GM23248 (cell line): Measurements from ENCODE around the gene OR10A4. TPM values are rescaled to one million over a fixed set of nuclear protein-coding genes. Genes with fewer than 3 reads are reported as not detected.

Source experiments
- DNase-seq: peaks from one replicate; pipeline ENCODE4 v3.0.0-alpha.2; 2015
- H2AFZ ChIP-seq: fragments of 200-600 bp; sonication (generic); 2 replicates; pipeline ENCODE4 v1.6.1; 2016; ENCODE audit warnings: antibody characterized with exemption
- H3F3A ChIP-seq: fragments of 200-600 bp; sonication (generic); 2 replicates; pipeline ENCODE4 v1.6.1; 2016; ENCODE audit warnings: mild to moderate bottlenecking, antibody characterized with exemption, mixed run types; ENCODE audit not compliant: insufficient read depth
- H3K27ac ChIP-seq: fragments of 200-600 bp; sonication (generic); 2 replicates; pipeline ENCODE4 v1.5.1; 2016; ENCODE audit warnings: mild to moderate bottlenecking
- H3K27me3 ChIP-seq: fragments of 200-600 bp; sonication (generic); replicated peaks from 2 replicates; pipeline ENCODE4 v1.6.1; 2016; ENCODE audit warnings: mild to moderate bottlenecking; ENCODE audit not compliant: insufficient read depth
- H3K36me3 ChIP-seq: fragments of 200-600 bp; sonication (generic); 2 replicates; pipeline ENCODE4 v1.6.1; 2016; ENCODE audit warnings: low read depth, mild to moderate bottlenecking
- H3K4me1 ChIP-seq: fragments of 200-600 bp; sonication (generic); 2 replicates; pipeline ENCODE4 v1.6.1; 2016; ENCODE audit warnings: mild to moderate bottlenecking; ENCODE audit not compliant: insufficient read depth
- H3K4me2 ChIP-seq: fragments of 200-600 bp; sonication (generic); one replicate; pipeline ENCODE4 v1.6.1; 2016; ENCODE audit warnings: mild to moderate bottlenecking; ENCODE audit not compliant: unreplicated experiment
- H3K4me3 ChIP-seq: fragments of 200-600 bp; sonication (generic); 2 replicates; pipeline ENCODE4 v1.5.1; 2016; ENCODE audit warnings: mild to moderate bottlenecking
- H3K79me2 ChIP-seq: fragments of 200-600 bp; sonication (generic); 2 replicates; pipeline ENCODE4 v1.6.1; 2016; ENCODE audit warnings: mild to moderate bottlenecking; ENCODE audit not compliant: insufficient read depth
- H3K9ac ChIP-seq: fragments of 200-600 bp; sonication (generic); 2 replicates; pipeline ENCODE4 v1.6.1; 2016; ENCODE audit warnings: mild to moderate bottlenecking
- H3K9me2 ChIP-seq: fragments of 200-600 bp; sonication (generic); 2 replicates; pipeline ENCODE4 v1.6.1; 2016; ENCODE audit warnings: mixed run types, mild to moderate bottlenecking, moderate library complexity; ENCODE audit not compliant: insufficient read depth
- H3K9me3 ChIP-seq: fragments of 200-600 bp; sonication (generic); one replicate; pipeline ENCODE4 v1.6.1; 2017; ENCODE audit warnings: low read depth
- H4K20me1 ChIP-seq: fragments of 200-600 bp; sonication (generic); 2 replicates; pipeline ENCODE4 v1.6.0; 2016; ENCODE audit not compliant: insufficient read depth
- EZH2 ChIP-seq: fragments of 200-600 bp; sonication (generic); IDR thresholded peaks from 2 replicates; pipeline ENCODE4 v1.6.1; 2018; ENCODE audit warnings: antibody characterized with exemption, mild to moderate bottlenecking; ENCODE audit not compliant: insufficient read depth, poor library complexity, severe bottlenecking
- EZH2phosphoT487 ChIP-seq: fragments of 200-600 bp; sonication (generic); IDR thresholded peaks from 2 replicates; pipeline ENCODE4 v1.6.1; 2018; ENCODE audit warnings: antibody characterized with exemption, moderate library complexity, mild to moderate bottlenecking, low read depth; ENCODE audit not compliant: insufficient read depth
- WGBS, 2 experiments: methylation state at CpG; one replicate each; pipeline ENCODE4 v1.1.6; 2015 to 2017; ENCODE audit warnings: low lambda C conversion rate in 2 of 2, low coverage in 1 of 2; ENCODE audit errors: missing lambda C conversion rate in 2 of 2; 5-methylcytosine and 5-hydroxymethylcytosine counted together
- in situ Hi-C: fragments of 300-500 bp; cut with MboI; formaldehyde crosslinking; loops from 2 replicates; pipeline ENCODE4 v1.15.0; 2020
- polyA plus RNA-seq: library from polyadenylated mRNA; unstranded; fragments of >200 nt; fragmentation: Nextera tagmentation; extraction: Ambion mirVana; gene quantifications from 2 replicates; pipeline ENCODE4 v1.2.1, GENCODE V29; 2016
- total RNA-seq: library from RNA; depleted of rRNA; stranded (reverse); fragments of >200 nt; shearing (Covaris generic); gene quantifications from 2 replicates; pipeline ENCODE4 v1.2.3, GENCODE V29; 2014

The OR10A4 gene
- total and polyA plus RNA-seq, 2 experiments from 2014 or later: not detected

GRCh38 chr11:6919698-6920097, 43.3 kb downstream of the OR10A4 start:
- WGBS, 2 experiments: 53 to 54% methylated on average over 2 of the region's 2 CpGs
- in situ Hi-C loops: no loop called here
- Histone ChIP-seq H3K27ac (no peak overlapping the region), H3K79me2 (no peaks in the 10 kb centered on the region), H3K4me2 (no peak overlapping the region), H3K9me3 (no peaks in the 10 kb centered on the region), H3K9me2 (no peaks in the 10 kb centered on the region), H3K36me3 (no peaks in the 10 kb centered on the region), H3K27me3 (no peaks in the 10 kb centered on the region), H2AFZ (no peak overlapping the region), H4K20me1 (no peaks in the 10 kb centered on the region), H3K9ac (no peak overlapping the region), H3F3A (no peaks in the 10 kb centered on the region), H3K4me1 (no peaks in the 10 kb centered on the region), H3K4me3 (no peak overlapping the region)
- TF ChIP-seq EZH2: no peak
- TF ChIP-seq EZH2phosphoT487: no peak
- DNase-seq: no peak

DNA sequence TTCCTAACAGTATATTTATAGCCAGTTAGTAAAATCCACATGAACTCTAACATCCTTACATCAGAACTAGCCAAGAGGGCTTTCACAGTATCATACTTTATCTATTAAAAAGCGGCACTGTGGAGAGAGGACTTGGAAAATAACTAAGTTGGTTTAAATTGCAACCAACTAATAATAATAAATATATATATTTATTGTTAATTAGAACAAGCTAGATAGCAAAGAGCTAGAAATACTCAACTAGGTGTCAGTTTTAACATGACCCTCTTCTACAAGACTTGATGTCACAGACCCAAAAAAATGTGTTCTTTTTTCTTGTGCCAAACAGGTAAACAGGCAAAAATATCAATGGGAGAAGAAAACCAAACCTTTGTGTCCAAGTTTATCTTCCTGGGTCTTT, 44.3 kb downstream of the OR10A4 start, which contains the start of gene OR2D3:
Gene OR2D3 (plus strand): TSS at position 301 of the 400 bp plus-strand sequence. CDS start 0 bp downstream, at position 301.
- WGBS, 2 experiments: 98 to 100% methylated on average over 1 of the region's 1 CpG
- H3K9me2 ChIP-seq: no peaks in the 10 kb centered on the region
- no peaks in the 10 kb centered on the region for H3K27me3 ChIP-seq
- H3K36me3 ChIP-seq: no peaks in the 10 kb centered on the region
- H3K9ac ChIP-seq: no peak within 1 kb of the TSS
- TF ChIP-seq EZH2phosphoT487 (no peak), EZH2 (no peak)
- no peak within 1 kb of the TSS for H3K4me2 ChIP-seq
- in situ Hi-C loops: no loop called here
- peaks cover 4% of the 10 kb centered on the region for H3F3A ChIP-seq
- no peak within 1 kb of the TSS for H3K27ac ChIP-seq
- H2AFZ ChIP-seq: no peak within 1 kb of the TSS
- H3K4me1 ChIP-seq: no peaks in the 10 kb centered on the region
- H3K9me3 ChIP-seq: no peaks in the 10 kb centered on the region
- no peak within 1 kb of the TSS for H3K4me3 ChIP-seq
- H4K20me1 ChIP-seq: no peaks in the 10 kb centered on the region
- H3K79me2 ChIP-seq: no peaks in the 10 kb centered on the region
- DNase-seq: no peak

DNA sequence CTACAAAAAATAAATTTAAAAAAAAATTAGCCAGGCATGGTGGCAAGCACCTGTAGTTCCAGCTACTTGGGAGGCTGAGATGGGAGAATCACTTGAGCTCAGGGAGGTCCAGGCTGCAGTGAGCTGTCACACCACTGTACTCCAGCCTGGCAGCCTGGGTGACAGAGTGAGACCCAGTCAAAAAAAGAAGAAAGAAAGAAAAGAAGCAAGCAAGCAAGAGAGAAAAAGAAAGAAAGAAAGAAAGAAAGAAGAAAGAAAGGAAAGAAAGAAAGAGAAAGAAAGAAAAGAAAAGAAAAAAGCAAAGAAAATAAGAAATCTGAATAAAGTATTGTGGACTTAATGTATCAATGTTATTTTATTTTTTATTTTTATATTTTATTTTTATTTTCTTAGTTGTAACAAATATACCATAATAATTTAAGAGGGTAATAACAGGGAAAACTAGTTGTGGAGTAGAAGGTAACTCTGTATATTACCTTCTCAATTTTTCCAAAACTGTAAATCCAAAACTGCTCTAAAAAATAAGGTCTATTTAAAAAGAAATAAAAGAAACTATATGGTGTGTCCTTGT, 48.7 kb downstream of the OR10A4 start:
- H3K9ac ChIP-seq: no peak overlapping the region
- no peaks in the 10 kb centered on the region; the same call in 1 of the 2 replicates for H3K9me2 ChIP-seq
- H3K27me3 ChIP-seq: no peaks in the 10 kb centered on the region
- TF ChIP-seq EZH2: no peak
- TF ChIP-seq EZH2phosphoT487: no peak
- H3K27ac ChIP-seq: peak overlapping the region; percentile 83
- no peaks in the 10 kb centered on the region for H4K20me1 ChIP-seq
- H3K9me3 ChIP-seq: no peaks in the 10 kb centered on the region
- in situ Hi-C loops: no loop called here
- H3K4me3 ChIP-seq: peak overlapping the region; percentile 82; the same call in 1 of the 2 replicates
- H3K4me2 ChIP-seq: peak overlapping the region; percentile 85
- DNase-seq: no peak
- H3K36me3 ChIP-seq: no peaks in the 10 kb centered on the region
- H3F3A ChIP-seq: peaks cover 18% of the 10 kb centered on the region
- H2AFZ ChIP-seq: peak overlapping the region; percentile 99; the same call in 1 of the 2 replicates
- peaks cover 12% of the 10 kb centered on the region; the same call in 1 of the 2 replicates for H3K4me1 ChIP-seq
- peaks cover 23% of the 10 kb centered on the region for H3K79me2 ChIP-seq

DNA sequence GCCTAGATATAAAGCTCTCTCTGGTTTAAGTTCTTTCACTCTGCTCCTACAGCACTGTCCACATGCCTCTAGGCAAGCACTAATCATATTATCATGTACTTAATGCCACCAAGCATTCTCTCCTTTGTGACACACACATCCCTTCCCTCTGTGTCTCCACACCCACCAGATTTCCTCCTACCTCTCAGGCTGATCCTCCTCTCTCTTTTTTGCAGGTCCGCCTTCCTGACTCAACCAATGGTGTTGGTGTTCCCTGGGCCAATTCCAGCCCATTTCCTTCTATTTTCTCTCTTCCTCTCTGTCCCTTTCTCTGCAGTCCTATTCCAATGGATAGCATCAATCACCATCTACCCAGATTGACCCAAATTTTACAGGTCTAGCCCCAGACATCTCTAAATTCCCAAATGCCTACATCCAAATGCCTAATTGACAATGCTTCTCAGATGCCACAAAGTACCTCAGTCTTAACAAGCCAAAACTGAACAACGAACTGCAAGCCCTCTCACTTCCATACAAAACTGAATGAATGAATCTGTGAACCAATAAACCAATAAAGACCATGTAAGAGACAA, 49.3 kb downstream of the OR10A4 start:
- Histone ChIP-seq H3K4me1 (peaks cover 12% of the 10 kb centered on the region; the same call in 1 of the 2 replicates), H3K9me2 (no peaks in the 10 kb centered on the region; the same call in 1 of the 2 replicates), H3K9ac (peak overlapping the region; percentile 82), H3K27me3 (no peaks in the 10 kb centered on the region), H3K36me3 (no peaks in the 10 kb centered on the region), H4K20me1 (no peaks in the 10 kb centered on the region), H3K27ac (peak overlapping the region; percentile 83), H3K79me2 (peaks cover 23% of the 10 kb centered on the region), H3K9me3 (no peaks in the 10 kb centered on the region), H3K4me2 (peak overlapping the region; percentile 85), H3K4me3 (peak overlapping the region; percentile 82), H2AFZ (peak overlapping the region; percentile 99), H3F3A (peaks cover 18% of the 10 kb centered on the region)
- WGBS, 2 experiments: 18 to 33% methylated on average over 2 of the region's 2 CpGs
- peak; percentile 55 for DNase-seq
- TF ChIP-seq EZH2: no peak
- TF ChIP-seq EZH2phosphoT487: no peak
- in situ Hi-C loops: no loop called here
